GM21367 (cell line): Measurements from ENCODE around the gene PBX4.
A peak's percentile ranks its signal among the peaks of the same experiment; 100 is the strongest.

Experiments used
- ATAC-seq: cut with Tn5 transposase; IDR thresholded peaks from one replicate; pipeline ENCODE4 v1.9.1; 2021; ENCODE audit not compliant: unreplicated experiment

The PBX4 gene

GRCh38 chr19:19649155-19649554, 30.7 kb upstream of the PBX4 start:
- ATAC-seq = no peak

GRCh38 chr19:19647037-19647835, 28.7 kb upstream of the PBX4 start:
- no peak for ATAC-seq

- no peak for ATAC-seq
Observed at GRCh38 chr19:19645233-19645870, 26.9 kb upstream of the PBX4 start.

GRCh38 chr19:19644054-19644388, 25.5 kb upstream of the PBX4 start:
- ATAC-seq = no peak

GRCh38 chr19:19643158-19644053, 24.9 kb upstream of the PBX4 start, which contains the start of gene GMIP:
GMIP (minus strand) TSS chr19:19643657; CDS start chr19:19643529, 128 bp downstream.
- peak; percentile 58 for ATAC-seq

GRCh38 chr19:19642506-19643157, 24.1 kb upstream of the PBX4 start:
- ATAC-seq = no peak

GRCh38 chr19:19637523-19638251, 19.2 kb upstream of the PBX4 start:
- no peak for ATAC-seq

GRCh38 chr19:19637186-19637522, 18.7 kb upstream of the PBX4 start:
- no peak for ATAC-seq

GRCh38 chr19:19636573-19637185, 18.2 kb upstream of the PBX4 start:
- no peak for ATAC-seq

- no peak for ATAC-seq
Observed at GRCh38 chr19:19635313-19635702, 16.8 kb upstream of the PBX4 start.

GRCh38 chr19:19634516-19635312, 16.2 kb upstream of the PBX4 start:
- ATAC-seq = no peak

- no peak for ATAC-seq
Observed at GRCh38 chr19:19633711-19634515, 15.4 kb upstream of the PBX4 start.

GRCh38 chr19:19632661-19633060, 14.2 kb upstream of the PBX4 start:
- ATAC-seq = no peak

- ATAC-seq = no peak
Observed at GRCh38 chr19:19631346-19631745, 12.9 kb upstream of the PBX4 start.

- no peak for ATAC-seq
Observed at GRCh38 chr19:19630426-19630825, 11.9 kb upstream of the PBX4 start.

GRCh38 chr19:19630062-19630414, 11.6 kb upstream of the PBX4 start:
- no peak for ATAC-seq

- no peak for ATAC-seq
Observed at GRCh38 chr19:19628501-19629134, 10.1 kb upstream of the PBX4 start.
